Cardiac muscle cell (in vitro differentiated cells and primary cell): ENCODE results near the gene ITSN2. TPM values are rescaled to one million over a fixed set of nuclear protein-coding genes. Genes with fewer than 3 reads are reported as not detected.

ENCODE experiments used
- DNase-seq, 2 donors: peaks; one replicate each; pipeline versions ENCODE4 v3.0.0 to v3.0.0-alpha.2; 2010 to 2017; ENCODE audit warnings: low read depth in 1 of 2, low spot score in 1 of 2
- H3K27ac ChIP-seq: fragments of 200-600 bp; sonication (generic); 2 replicates; pipeline ENCODE4 v1.5.1; 2016
- H3K27me3 ChIP-seq: fragments of 200-600 bp; sonication (generic); 2 replicates; pipeline ENCODE4 v1.6.0; 2016; ENCODE audit warnings: control low read depth
- H3K36me3 ChIP-seq: fragments of 200-600 bp; sonication (generic); 2 replicates; pipeline ENCODE4 v1.5.1; 2016; ENCODE audit warnings: control low read depth
- H3K4me1 ChIP-seq: fragments of 200-600 bp; sonication (generic); 2 replicates; pipeline ENCODE4 v1.8.1; 2017; ENCODE audit warnings: low read depth, mild to moderate bottlenecking, mixed run types
- H3K4me3 ChIP-seq: fragments of 200-600 bp; sonication (generic); 2 replicates; pipeline ENCODE4 v1.5.1; 2016; ENCODE audit warnings: mild to moderate bottlenecking
- H3K9me3 ChIP-seq: fragments of 200-600 bp; sonication (generic); 2 replicates; pipeline ENCODE4 v1.5.1; 2017; ENCODE audit warnings: low read depth, mild to moderate bottlenecking, control low read depth
- polyA plus RNA-seq: library from polyadenylated mRNA; unstranded; fragments of >200 nt; fragmentation: Nextera tagmentation; extraction: Ambion mirVana; gene quantifications from 2 replicates; pipeline ENCODE4 v1.2.1, GENCODE V29; 2016
- total RNA-seq: library from RNA; depleted of rRNA; stranded (reverse); fragments of >200 nt; gene quantifications from 2 replicates; pipeline ENCODE4 v1.2.3, GENCODE V29; 2016
- TF ChIP-seq, protein P1 (sequence below): IDR thresholded peaks from 2 replicates; pipeline ENCODE4 v1.5.1; 2012; ENCODE audit warnings: low read depth, mild to moderate bottlenecking, low read length

The ITSN2 gene
- total and polyA plus RNA-seq, 2 experiments from 2014 or later, result 22.3 to 22.8 TPM

GRCh38 chr2:24206242-24206641 is 154.1 kb downstream of the ITSN2 start:
- no peaks in the 10 kb centered on the region for H3K4me1 ChIP-seq
- no peak overlapping the region for H3K4me3 ChIP-seq
- H3K36me3 ChIP-seq, result peaks cover 4% of the 10 kb centered on the region
- H3K27ac ChIP-seq, result no peak overlapping the region
- no peaks in the 10 kb centered on the region for H3K27me3 ChIP-seq
- H3K9me3 ChIP-seq, result no peaks in the 10 kb centered on the region
- TF ChIP-seq, protein P1, sequence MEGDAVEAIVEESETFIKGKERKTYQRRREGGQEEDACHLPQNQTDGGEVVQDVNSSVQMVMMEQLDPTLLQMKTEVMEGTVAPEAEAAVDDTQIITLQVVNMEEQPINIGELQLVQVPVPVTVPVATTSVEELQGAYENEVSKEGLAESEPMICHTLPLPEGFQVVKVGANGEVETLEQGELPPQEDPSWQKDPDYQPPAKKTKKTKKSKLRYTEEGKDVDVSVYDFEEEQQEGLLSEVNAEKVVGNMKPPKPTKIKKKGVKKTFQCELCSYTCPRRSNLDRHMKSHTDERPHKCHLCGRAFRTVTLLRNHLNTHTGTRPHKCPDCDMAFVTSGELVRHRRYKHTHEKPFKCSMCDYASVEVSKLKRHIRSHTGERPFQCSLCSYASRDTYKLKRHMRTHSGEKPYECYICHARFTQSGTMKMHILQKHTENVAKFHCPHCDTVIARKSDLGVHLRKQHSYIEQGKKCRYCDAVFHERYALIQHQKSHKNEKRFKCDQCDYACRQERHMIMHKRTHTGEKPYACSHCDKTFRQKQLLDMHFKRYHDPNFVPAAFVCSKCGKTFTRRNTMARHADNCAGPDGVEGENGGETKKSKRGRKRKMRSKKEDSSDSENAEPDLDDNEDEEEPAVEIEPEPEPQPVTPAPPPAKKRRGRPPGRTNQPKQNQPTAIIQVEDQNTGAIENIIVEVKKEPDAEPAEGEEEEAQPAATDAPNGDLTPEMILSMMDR, result no peak
- no peak for DNase-seq

DNA sequence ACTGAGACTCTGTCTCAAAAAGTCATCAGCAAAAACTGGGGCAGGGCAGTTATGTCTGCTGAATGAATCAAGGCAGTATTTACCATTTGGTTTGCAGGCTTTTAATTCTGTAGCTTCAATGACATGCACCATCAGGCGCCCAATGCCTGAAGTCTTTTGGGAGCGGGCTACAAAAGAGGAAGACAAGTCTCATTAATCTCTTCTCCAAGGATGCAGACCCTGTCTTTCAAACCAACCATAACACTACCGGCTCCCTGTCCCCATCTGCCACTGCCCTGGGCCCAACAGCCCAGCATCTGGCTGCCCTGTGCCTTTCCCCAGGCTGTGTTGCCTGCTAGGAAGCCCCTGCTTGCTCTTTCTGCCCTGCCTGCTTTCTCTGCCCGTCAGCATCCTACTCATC is 155.2 kb downstream of the ITSN2 start:
- no peak for DNase-seq
- Histone ChIP-seq H3K4me3 (no peak overlapping the region), H3K36me3 (peaks cover 4% of the 10 kb centered on the region), H3K27me3 (no peaks in the 10 kb centered on the region), H3K4me1 (no peaks in the 10 kb centered on the region), H3K9me3 (no peaks in the 10 kb centered on the region), H3K27ac (no peak overlapping the region)
- TF ChIP-seq, protein P1, result no peak

DNA sequence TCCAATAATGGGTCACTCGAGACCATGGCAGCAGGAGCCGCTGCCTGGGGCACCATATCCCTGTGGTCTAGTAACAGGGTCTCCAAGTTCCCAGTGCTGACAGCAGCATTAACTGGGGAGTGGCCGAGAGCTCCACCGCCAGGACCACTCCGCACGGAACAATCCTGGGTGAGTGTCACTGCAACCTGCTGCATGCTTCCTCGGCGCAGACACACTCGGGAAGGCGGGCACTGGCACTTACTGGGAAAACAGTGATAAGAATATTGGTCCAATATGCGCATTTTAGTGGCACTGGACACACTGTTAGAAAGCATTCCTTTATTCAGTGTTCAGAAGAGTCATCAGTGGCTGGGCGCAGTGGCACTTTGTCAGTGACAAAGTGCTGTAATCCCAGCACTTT is 155.8 kb downstream of the ITSN2 start:
- no peaks in the 10 kb centered on the region for H3K27me3 ChIP-seq
- no peaks in the 10 kb centered on the region for H3K4me1 ChIP-seq
- TF ChIP-seq, protein P1, result no peak
- H3K36me3 ChIP-seq, result peaks cover 3% of the 10 kb centered on the region
- no peak overlapping the region for H3K4me3 ChIP-seq
- DNase-seq, result no peak
- H3K9me3 ChIP-seq, result no peaks in the 10 kb centered on the region
- no peak overlapping the region for H3K27ac ChIP-seq

DNA sequence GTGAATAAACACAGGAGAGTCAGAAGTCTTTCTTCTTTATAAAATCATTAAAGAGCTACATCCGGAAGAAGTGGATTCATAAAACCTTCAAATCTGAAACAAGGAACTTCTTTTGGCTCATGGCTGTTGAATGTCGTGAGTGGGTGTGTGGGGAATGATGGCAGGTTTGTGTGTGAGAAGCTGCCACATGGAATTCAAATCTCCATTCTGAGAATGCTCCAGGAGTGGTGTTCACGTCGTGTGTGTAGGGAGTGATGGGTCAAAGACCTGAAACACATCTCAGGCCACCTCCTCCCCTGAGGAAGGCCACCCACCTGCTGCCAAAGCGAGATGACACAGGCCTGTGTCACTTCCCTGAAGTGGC is 156.6 kb downstream of the ITSN2 start:
- Histone ChIP-seq H3K9me3 (no peaks in the 10 kb centered on the region), H3K4me3 (no peak overlapping the region), H3K27me3 (no peaks in the 10 kb centered on the region), H3K36me3 (no peaks in the 10 kb centered on the region), H3K27ac (no peak overlapping the region), H3K4me1 (no peaks in the 10 kb centered on the region)
- no peak for DNase-seq
- TF ChIP-seq, protein P1, result no peak

GRCh38 chr2:24203029-24203786 is 157.1 kb downstream of the ITSN2 start:
- Histone ChIP-seq H3K4me1 (no peaks in the 10 kb centered on the region), H3K9me3 (no peaks in the 10 kb centered on the region), H3K27ac (no peak overlapping the region), H3K27me3 (no peaks in the 10 kb centered on the region), H3K4me3 (no peak overlapping the region), H3K36me3 (no peaks in the 10 kb centered on the region)
- TF ChIP-seq, protein P1, result no peak
- DNase-seq, result no peak

DNA sequence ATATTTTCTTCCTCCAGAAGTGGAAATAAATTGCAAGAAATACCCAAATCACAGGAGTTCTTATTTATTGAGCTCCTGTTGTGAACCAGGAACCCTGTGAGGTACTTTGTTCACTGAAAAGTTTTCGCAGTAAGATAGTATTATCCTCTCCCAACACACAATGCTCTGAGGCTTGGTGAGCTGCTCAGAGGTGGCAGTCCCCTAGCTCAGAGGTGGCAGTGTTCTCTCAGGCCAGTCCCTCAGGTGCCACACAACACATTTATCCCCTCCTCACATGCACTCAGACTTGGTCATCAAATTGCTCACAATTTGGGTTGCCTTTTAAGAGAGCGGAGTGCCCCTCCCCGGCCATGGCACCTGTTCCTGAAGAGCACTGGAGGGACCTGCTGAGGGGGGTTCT is 159.5 kb downstream of the ITSN2 start:
- no peak overlapping the region for H3K27ac ChIP-seq
- no peaks in the 10 kb centered on the region for H3K4me1 ChIP-seq
- no peak for DNase-seq
- TF ChIP-seq, protein P1, result no peak
- H3K4me3 ChIP-seq, result no peak overlapping the region
- no peaks in the 10 kb centered on the region for H3K36me3 ChIP-seq
- no peaks in the 10 kb centered on the region for H3K9me3 ChIP-seq
- H3K27me3 ChIP-seq, result no peaks in the 10 kb centered on the region
